Loucy (cell line): ENCODE measurements around the gene PEA15.

Source experiments
- H2AFZ ChIP-seq: fragments of 200-600 bp; sonication (generic); 2 replicates; pipeline ENCODE4 v1.6.0; 2016; ENCODE audit warnings: antibody characterized with exemption, mild to moderate bottlenecking, low read length, moderate library complexity
- H3F3A ChIP-seq: fragments of 200-600 bp; 2 replicates; pipeline ENCODE4 v1.6.0; 2016; ENCODE audit warnings: antibody characterized with exemption, low read depth, mild to moderate bottlenecking
- H3K27me3 ChIP-seq: fragments of 200-600 bp; sonication (generic); 2 replicates; pipeline ENCODE4 v1.6.1; 2014; ENCODE audit warnings: low read length, mild to moderate bottlenecking; ENCODE audit not compliant: insufficient read depth, poor library complexity, severe bottlenecking
- H3K36me3 ChIP-seq: fragments of 200-600 bp; sonication (generic); 2 replicates; pipeline ENCODE4 v1.6.1; 2016; ENCODE audit warnings: low read length; ENCODE audit not compliant: insufficient read depth
- H3K4me1 ChIP-seq: fragments of 200-600 bp; sonication (generic); 2 replicates; pipeline ENCODE4 v1.5.1; 2014; ENCODE audit warnings: low read length, mild to moderate bottlenecking; ENCODE audit not compliant: insufficient read depth, poor library complexity, severe bottlenecking
- H3K4me2 ChIP-seq: fragments of 200-600 bp; sonication (generic); 2 replicates; pipeline ENCODE4 v1.6.0; 2014; ENCODE audit warnings: antibody characterized with exemption, low read length, low read depth, mild to moderate bottlenecking; ENCODE audit not compliant: poor library complexity, severe bottlenecking
- H3K4me3 ChIP-seq: fragments of 200-600 bp; sonication (generic); 2 replicates; pipeline ENCODE4 v1.5.1; 2014; ENCODE audit warnings: low read length, mild to moderate bottlenecking, mixed read lengths; ENCODE audit not compliant: poor library complexity, severe bottlenecking
- H3K79me2 ChIP-seq: fragments of 200-600 bp; sonication (generic); 2 replicates; pipeline ENCODE4 v1.6.1; 2014; ENCODE audit warnings: low read length; ENCODE audit not compliant: insufficient read depth
- H3K9ac ChIP-seq: fragments of 200-600 bp; sonication (generic); 2 replicates; pipeline ENCODE4 v1.6.0; 2014; ENCODE audit warnings: mild to moderate bottlenecking, low read depth, low read length, moderate library complexity; ENCODE audit not compliant: poor library complexity, severe bottlenecking
- H3K9me2 ChIP-seq: fragments of 200-600 bp; sonication (generic); replicated peaks from 2 replicates; pipeline ENCODE4 v1.6.1; 2016; ENCODE audit warnings: low read depth, low read length, mixed read lengths
- H3K9me3 ChIP-seq: fragments of 200-600 bp; sonication (generic); 2 replicates; pipeline ENCODE4 v1.6.1; 2014; ENCODE audit warnings: mild to moderate bottlenecking, antibody characterized with exemption, low read length, low read depth; ENCODE audit not compliant: insufficient read depth
- H4K20me1 ChIP-seq: fragments of 200-600 bp; sonication (generic); 2 replicates; pipeline ENCODE4 v1.6.0; 2014; ENCODE audit warnings: antibody characterized with exemption, low read length, mild to moderate bottlenecking; ENCODE audit not compliant: insufficient read depth, poor library complexity, severe bottlenecking
- EZH2phosphoT487 ChIP-seq: fragments of 200-600 bp; IDR thresholded peaks from 2 replicates; pipeline ENCODE4 v1.6.1; 2018; ENCODE audit warnings: antibody characterized with exemption, mild to moderate bottlenecking, moderate library complexity, borderline replicate concordance
- TF ChIP-seq, protein P1 (sequence below): fragments of 200-600 bp; sonication (generic); conservative IDR thresholded peaks from 2 replicates; pipeline ENCODE4 v1.5.1; 2014; ENCODE audit warnings: mild to moderate bottlenecking, antibody characterized with exemption, low read length

Gene PEA15

GRCh38 chr1:160177667-160178066 is 27.5 kb upstream of the PEA15 start:
- H3K9me2 ChIP-seq, result no peaks in the 10 kb centered on the region
- no peak overlapping the region for H3K4me2 ChIP-seq
- H3K9ac ChIP-seq, result no peak overlapping the region
- H3K79me2 ChIP-seq, result no peaks in the 10 kb centered on the region
- TF ChIP-seq EZH2phosphoT487, result no peak
- TF ChIP-seq, protein P1, sequence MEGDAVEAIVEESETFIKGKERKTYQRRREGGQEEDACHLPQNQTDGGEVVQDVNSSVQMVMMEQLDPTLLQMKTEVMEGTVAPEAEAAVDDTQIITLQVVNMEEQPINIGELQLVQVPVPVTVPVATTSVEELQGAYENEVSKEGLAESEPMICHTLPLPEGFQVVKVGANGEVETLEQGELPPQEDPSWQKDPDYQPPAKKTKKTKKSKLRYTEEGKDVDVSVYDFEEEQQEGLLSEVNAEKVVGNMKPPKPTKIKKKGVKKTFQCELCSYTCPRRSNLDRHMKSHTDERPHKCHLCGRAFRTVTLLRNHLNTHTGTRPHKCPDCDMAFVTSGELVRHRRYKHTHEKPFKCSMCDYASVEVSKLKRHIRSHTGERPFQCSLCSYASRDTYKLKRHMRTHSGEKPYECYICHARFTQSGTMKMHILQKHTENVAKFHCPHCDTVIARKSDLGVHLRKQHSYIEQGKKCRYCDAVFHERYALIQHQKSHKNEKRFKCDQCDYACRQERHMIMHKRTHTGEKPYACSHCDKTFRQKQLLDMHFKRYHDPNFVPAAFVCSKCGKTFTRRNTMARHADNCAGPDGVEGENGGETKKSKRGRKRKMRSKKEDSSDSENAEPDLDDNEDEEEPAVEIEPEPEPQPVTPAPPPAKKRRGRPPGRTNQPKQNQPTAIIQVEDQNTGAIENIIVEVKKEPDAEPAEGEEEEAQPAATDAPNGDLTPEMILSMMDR, result no peak
- H3K27me3 ChIP-seq, result no peaks in the 10 kb centered on the region
- H3F3A ChIP-seq, result no peaks in the 10 kb centered on the region
- H3K36me3 ChIP-seq, result no peaks in the 10 kb centered on the region
- no peaks in the 10 kb centered on the region for H4K20me1 ChIP-seq
- H3K9me3 ChIP-seq, result no peaks in the 10 kb centered on the region
- H3K4me1 ChIP-seq, result no peaks in the 10 kb centered on the region
- no peak overlapping the region; the same call in 1 of the 2 replicates for H2AFZ ChIP-seq
- H3K4me3 ChIP-seq, result no peak overlapping the region

DNA sequence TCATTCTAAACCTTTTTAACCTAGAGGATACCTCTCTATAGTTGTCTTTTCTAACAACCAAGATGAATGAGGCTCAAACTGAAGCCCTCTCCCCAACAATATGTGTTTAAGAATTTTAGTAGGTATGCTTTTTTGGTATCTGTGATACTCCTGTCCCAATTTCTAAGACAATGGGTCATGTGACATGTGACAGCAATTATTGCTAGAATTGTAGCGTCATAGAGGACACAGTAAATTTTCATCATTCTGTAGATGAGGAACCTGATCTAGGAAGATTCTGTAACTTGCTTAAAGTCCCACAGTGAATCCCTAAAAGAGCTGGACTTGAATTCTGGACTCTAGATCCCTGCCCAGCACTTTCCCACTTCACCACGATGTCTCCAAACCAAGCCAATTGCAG is 26.5 kb upstream of the PEA15 start:
- no peak for TF ChIP-seq EZH2phosphoT487
- TF ChIP-seq, protein P1, result no peak
- no peaks in the 10 kb centered on the region for H3K9me2 ChIP-seq
- no peak overlapping the region for H3K9ac ChIP-seq
- no peak overlapping the region for H3K4me3 ChIP-seq
- H3K9me3 ChIP-seq, result no peaks in the 10 kb centered on the region
- H4K20me1 ChIP-seq, result no peaks in the 10 kb centered on the region
- H3K79me2 ChIP-seq, result no peaks in the 10 kb centered on the region
- no peak overlapping the region for H2AFZ ChIP-seq
- no peaks in the 10 kb centered on the region for H3F3A ChIP-seq
- no peaks in the 10 kb centered on the region for H3K36me3 ChIP-seq
- no peak overlapping the region for H3K4me2 ChIP-seq
- no peaks in the 10 kb centered on the region for H3K4me1 ChIP-seq
- no peaks in the 10 kb centered on the region for H3K27me3 ChIP-seq

DNA sequence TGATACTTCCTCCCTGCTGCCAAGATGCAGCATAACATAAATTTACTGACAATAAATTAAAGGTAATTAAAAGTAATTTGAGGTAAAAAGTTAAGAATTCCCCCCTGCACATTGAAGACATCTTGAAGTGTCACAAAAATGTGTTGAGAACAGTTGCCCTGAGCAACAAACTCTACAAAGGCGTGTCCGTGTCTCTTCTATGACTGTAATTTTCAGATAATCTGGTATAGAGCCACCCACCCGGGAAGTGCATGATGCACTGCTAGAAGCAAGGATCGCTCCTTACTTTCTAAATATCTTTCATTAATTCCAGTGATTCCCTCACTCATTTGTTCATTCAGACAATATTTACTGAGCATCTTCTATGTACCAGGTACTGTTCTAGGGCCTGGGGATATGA is 25.8 kb upstream of the PEA15 start:
- Histone ChIP-seq H3K36me3 (no peaks in the 10 kb centered on the region), H3F3A (no peaks in the 10 kb centered on the region), H3K9me2 (no peaks in the 10 kb centered on the region), H3K27me3 (no peaks in the 10 kb centered on the region), H3K4me2 (no peak overlapping the region), H4K20me1 (no peaks in the 10 kb centered on the region), H3K9ac (no peak overlapping the region), H3K79me2 (no peaks in the 10 kb centered on the region), H3K9me3 (no peaks in the 10 kb centered on the region), H3K4me3 (no peak overlapping the region), H2AFZ (no peak overlapping the region), H3K4me1 (no peaks in the 10 kb centered on the region)
- TF ChIP-seq EZH2phosphoT487, result no peak
- TF ChIP-seq, protein P1, result no peak
